ENCODE data around the gene SGPP2. TPM values are rescaled to one million over a fixed set of nuclear protein-coding genes. Genes with fewer than 3 reads are reported as not detected.
"Not testable (repeated sequence)": the region's sequence is repeated elsewhere in the genome, so short reads cannot be mapped to it uniquely, and the experiment has no call there.

The SGPP2 gene
- 14.8 and 17.2 TPM in 2 replicates for total RNA-seq

GRCh38 chr2:222424276-222424728 is at the start of gene SGPP2:
SGPP2 (plus strand) TSS chr2:222424543; CDS start chr2:222424603, 60 bp downstream.
- intact Hi-C loops (cut with micrococcal nuclease) = loop anchor here (5.0 to 10.0 kb wide), 3 partner anchors 440 to 1518 kb away; partner anchors contain the start of gene ACSL3

- intact Hi-C loops (cut with micrococcal nuclease) = no loop called here
Measured at GRCh38 chr2:222375798-222376197, 48.5 kb upstream of the SGPP2 start.

- intact Hi-C loops (cut with micrococcal nuclease) = no loop called here
Measured at GRCh38 chr2:222380456-222380855, 43.9 kb upstream of the SGPP2 start.

- intact Hi-C loops (cut with micrococcal nuclease) = no loop called here
Measured at GRCh38 chr2:222381566-222381965, 42.8 kb upstream of the SGPP2 start.

- intact Hi-C loops (cut with micrococcal nuclease) = no loop called here
Measured at GRCh38 chr2:222383255-222383654, 41.1 kb upstream of the SGPP2 start.

- intact Hi-C loops (cut with micrococcal nuclease) = no loop called here
Measured at GRCh38 chr2:222391743-222392285, 32.5 kb upstream of the SGPP2 start.

GRCh38 chr2:222393733-222394267 is 30.5 kb upstream of the SGPP2 start:
- intact Hi-C loops (cut with micrococcal nuclease) = no loop called here

- intact Hi-C loops (cut with micrococcal nuclease) = no loop called here
Measured at GRCh38 chr2:222398446-222398885, 25.9 kb upstream of the SGPP2 start.

GRCh38 chr2:222399038-222399783 is 25.1 kb upstream of the SGPP2 start:
- intact Hi-C loops (cut with micrococcal nuclease) = no loop called here

GRCh38 chr2:222404151-222404905 is 20.0 kb upstream of the SGPP2 start:
- intact Hi-C loops (cut with micrococcal nuclease) = no loop called here

GRCh38 chr2:222408684-222409083 is 15.7 kb upstream of the SGPP2 start:
- intact Hi-C loops (cut with micrococcal nuclease) = no loop called here

GRCh38 chr2:222410534-222410933 is 13.8 kb upstream of the SGPP2 start:
- intact Hi-C loops (cut with micrococcal nuclease) = no loop called here

- intact Hi-C loops (cut with micrococcal nuclease) = not testable (repeated sequence)
Measured at GRCh38 chr2:222412334-222412733, 12.0 kb upstream of the SGPP2 start.

- intact Hi-C loops (cut with micrococcal nuclease) = no loop called here
Measured at GRCh38 chr2:222413295-222413911, 10.9 kb upstream of the SGPP2 start.

- intact Hi-C loops (cut with micrococcal nuclease) = no loop called here
Measured at GRCh38 chr2:222418739-222419138, 5.6 kb upstream of the SGPP2 start.

- intact Hi-C loops (cut with micrococcal nuclease) = loop anchor here (5.0 to 10.0 kb wide), 3 partner anchors 444 to 1522 kb away; partner anchors contain the start of gene ACSL3
Measured at GRCh38 chr2:222420508-222420907, 3.8 kb upstream of the SGPP2 start.

- intact Hi-C loops (cut with micrococcal nuclease) = loop anchor here (5.0 to 10.0 kb wide), 3 partner anchors 443 to 1521 kb away; partner anchors contain the start of gene ACSL3
Measured at GRCh38 chr2:222421626-222422025, 2.7 kb upstream of the SGPP2 start.

- intact Hi-C loops (cut with micrococcal nuclease) = loop anchor here (1.0 to 10.0 kb wide), 4 partner anchors 105 to 1519 kb away; partner anchors contain the start of gene ACSL3
Measured at GRCh38 chr2:222423186-222423585, 1.2 kb upstream of the SGPP2 start.

GRCh38 chr2:222423632-222424275 is 589 bp upstream of the SGPP2 start:
- intact Hi-C loops (cut with micrococcal nuclease) = loop anchor here (1.0 to 10.0 kb wide), 4 partner anchors 105 to 1519 kb away; partner anchors contain the start of gene ACSL3
